Measurements from ENCODE around the gene IGSF21.
A peak's percentile ranks its signal among the peaks of the same experiment; 100 is the strongest.
"Not testable (repeated sequence)": the region's sequence is repeated elsewhere in the genome, so short reads cannot be mapped to it uniquely, and the experiment has no call there.

IGSF21 gene

GRCh38 chr1:18414321-18414720 lies 306.7 kb downstream of the IGSF21 start:
- H2BK12ac ChIP-seq (ENCODE audit: low read length): peak overlapping the region; percentile 59
- no CpG with 5 or more reads among the region's 5 CpGs for WGBS (ENCODE audit: extremely low coverage, insufficient coverage, insufficient read length)
- H2BK120ac ChIP-seq (ENCODE audit: insufficient read depth, low read length, poor library complexity): peak overlapping the region; percentile 47
- H3K4ac ChIP-seq (ENCODE audit: low read depth, low read length): no peak overlapping the region
- H3K4me3 ChIP-seq (ENCODE audit: low read depth, low read length): no peak overlapping the region
- no peaks in the 10 kb centered on the region for H3K79me2 ChIP-seq (ENCODE audit: control insufficient read depth, insufficient read depth, low read length, poor library complexity)
- peaks cover 22% of the 10 kb centered on the region for H3K9me3 ChIP-seq (ENCODE audit: insufficient read depth, low read depth, low read length)
- no peak overlapping the region for H3K4me2 ChIP-seq (ENCODE audit: low read length)
- H3K27me3 ChIP-seq (ENCODE audit: insufficient read depth, low read length): no peaks in the 10 kb centered on the region
- peak overlapping the region; percentile 32 for H2AK5ac ChIP-seq (ENCODE audit: low read length)
- no peak overlapping the region for H3K23ac ChIP-seq (ENCODE audit: low read length)
- no peak overlapping the region for H2AFZ ChIP-seq (ENCODE audit: insufficient read depth, low read length, poor library complexity)
- H4K91ac ChIP-seq (ENCODE audit: low read depth, low read length): peak overlapping the region; percentile 38
- peaks cover 8% of the 10 kb centered on the region for H3K79me1 ChIP-seq (ENCODE audit: low read length)
- peak overlapping the region; percentile 40 for H4K8ac ChIP-seq (ENCODE audit: low read depth, low read length)
- H3K9ac ChIP-seq (ENCODE audit: low read length): no peak overlapping the region
- H3K36me3 ChIP-seq (ENCODE audit: control insufficient read depth in 1 of 2, insufficient read depth in 2 of 2, low read length in 2 of 2): peaks cover 4 to 7% of the 10 kb centered on the region in 2 experiments
- no peak overlapping the region for H3K18ac ChIP-seq (ENCODE audit: low read length)
- peaks cover 17 to 19% of the 10 kb centered on the region in 2 experiments for H3K4me1 ChIP-seq (ENCODE audit: control insufficient read depth in 1 of 2, insufficient read depth in 2 of 2, low read length in 2 of 2)
- H3K27ac ChIP-seq (ENCODE audit: low read depth, low read length): peak overlapping the region; percentile 28
- peak in 1 of 2 donors; percentile 56 for DNase-seq
- H2BK5ac ChIP-seq (ENCODE audit: low read depth, low read length, poor library complexity): peak overlapping the region; percentile 62
- H3K14ac ChIP-seq (ENCODE audit: low read length): peak overlapping the region; percentile 33
- no peak overlapping the region for H4K12ac ChIP-seq (ENCODE audit: low read depth, low read length)

GRCh38 chr1:18414872-18415447 lies 307.4 kb downstream of the IGSF21 start:
- DNase-seq: no peak
- peaks cover 14% of the 10 kb centered on the region for H3K79me1 ChIP-seq (ENCODE audit: low read length)

GRCh38 chr1:18415448-18416027 lies 307.9 kb downstream of the IGSF21 start:
- peaks cover 14% of the 10 kb centered on the region for H3K79me1 ChIP-seq (ENCODE audit: low read length)
- no peak overlapping the region for H4K12ac ChIP-seq (ENCODE audit: low read depth, low read length)
- no peaks in the 10 kb centered on the region for H3K79me2 ChIP-seq (ENCODE audit: control insufficient read depth, insufficient read depth, low read length, poor library complexity)
- H2BK5ac ChIP-seq (ENCODE audit: low read depth, low read length, poor library complexity): no peak overlapping the region
- peaks cover 4 to 7% of the 10 kb centered on the region in 2 experiments for H3K36me3 ChIP-seq (ENCODE audit: control insufficient read depth in 1 of 2, insufficient read depth in 2 of 2, low read length in 2 of 2)
- no peak overlapping the region for H3K14ac ChIP-seq (ENCODE audit: low read length)
- H2BK120ac ChIP-seq (ENCODE audit: insufficient read depth, low read length, poor library complexity): no peak overlapping the region
- no peaks in the 10 kb centered on the region for H3K27me3 ChIP-seq (ENCODE audit: insufficient read depth, low read length)
- peak in 1 of 2 donors; percentile 64 for DNase-seq
- H3K9ac ChIP-seq (ENCODE audit: low read length): no peak overlapping the region
- peaks cover 21% of the 10 kb centered on the region for H3K9me3 ChIP-seq (ENCODE audit: insufficient read depth, low read depth, low read length)
- no CpG with 5 or more reads among the region's 2 CpGs for WGBS (ENCODE audit: extremely low coverage, insufficient coverage, insufficient read length)
- peak overlapping the region; percentile 38 for H4K91ac ChIP-seq (ENCODE audit: low read depth, low read length)
- H2BK12ac ChIP-seq (ENCODE audit: low read length): peak overlapping the region; percentile 37
- H3K4me2 ChIP-seq (ENCODE audit: low read length): no peak overlapping the region
- H4K8ac ChIP-seq (ENCODE audit: low read depth, low read length): no peak overlapping the region
- H3K27ac ChIP-seq (ENCODE audit: low read depth, low read length): no peak overlapping the region
- H2AFZ ChIP-seq (ENCODE audit: insufficient read depth, low read length, poor library complexity): no peak overlapping the region
- no peak overlapping the region for H3K4ac ChIP-seq (ENCODE audit: low read depth, low read length)
- H3K23ac ChIP-seq (ENCODE audit: low read length): no peak overlapping the region
- no peak overlapping the region for H2AK5ac ChIP-seq (ENCODE audit: low read length)
- H3K18ac ChIP-seq (ENCODE audit: low read length): no peak overlapping the region
- peaks cover 24 to 25% of the 10 kb centered on the region in 2 experiments for H3K4me1 ChIP-seq (ENCODE audit: control insufficient read depth in 1 of 2, insufficient read depth in 2 of 2, low read length in 2 of 2)
- no peak overlapping the region for H3K4me3 ChIP-seq (ENCODE audit: low read depth, low read length)

More at GRCh38 chr1:18414872-18415447, 307.4 kb downstream of the IGSF21 start:
- peak overlapping the region; percentile 41 for H3K18ac ChIP-seq (ENCODE audit: low read length)
- peak overlapping the region; percentile 32 for H2AK5ac ChIP-seq (ENCODE audit: low read length)
- H3K14ac ChIP-seq (ENCODE audit: low read length): peak overlapping the region; percentile 33
- no peaks in the 10 kb centered on the region for H3K27me3 ChIP-seq (ENCODE audit: insufficient read depth, low read length)
- H3K4ac ChIP-seq (ENCODE audit: low read depth, low read length): peak overlapping the region; percentile 29
- H3K4me3 ChIP-seq (ENCODE audit: low read depth, low read length): no peak overlapping the region
- peak overlapping the region; percentile 59 for H2BK12ac ChIP-seq (ENCODE audit: low read length)
- peak overlapping the region; percentile 62 for H2BK5ac ChIP-seq (ENCODE audit: low read depth, low read length, poor library complexity)
- H2BK120ac ChIP-seq (ENCODE audit: insufficient read depth, low read length, poor library complexity): peak overlapping the region; percentile 52
- no peak overlapping the region for H3K27ac ChIP-seq (ENCODE audit: low read depth, low read length)
- no peak overlapping the region for H3K9ac ChIP-seq (ENCODE audit: low read length)
- no peak overlapping the region for H4K12ac ChIP-seq (ENCODE audit: low read depth, low read length)
- no CpG with 5 or more reads among the region's 2 CpGs for WGBS (ENCODE audit: extremely low coverage, insufficient coverage, insufficient read length)
- no peaks in the 10 kb centered on the region for H3K79me2 ChIP-seq (ENCODE audit: control insufficient read depth, insufficient read depth, low read length, poor library complexity)
- H3K23ac ChIP-seq (ENCODE audit: low read length): no peak overlapping the region
- H3K9me3 ChIP-seq (ENCODE audit: insufficient read depth, low read depth, low read length): peaks cover 22% of the 10 kb centered on the region
- peak overlapping the region; percentile 38 for H4K91ac ChIP-seq (ENCODE audit: low read depth, low read length)
- peak overlapping the region; percentile 40 for H4K8ac ChIP-seq (ENCODE audit: low read depth, low read length)
- H3K4me2 ChIP-seq (ENCODE audit: low read length): no peak overlapping the region
- H3K4me1 ChIP-seq (ENCODE audit: control insufficient read depth in 1 of 2, insufficient read depth in 2 of 2, low read length in 2 of 2): peaks cover 23 to 25% of the 10 kb centered on the region in 2 experiments
- peaks cover 4 to 7% of the 10 kb centered on the region in 2 experiments for H3K36me3 ChIP-seq (ENCODE audit: control insufficient read depth in 1 of 2, insufficient read depth in 2 of 2, low read length in 2 of 2)
- no peak overlapping the region for H2AFZ ChIP-seq (ENCODE audit: insufficient read depth, low read length, poor library complexity)

- H3K27ac ChIP-seq (ENCODE audit: low read depth, low read length); H3K18ac ChIP-seq (ENCODE audit: low read length); H2BK120ac ChIP-seq (ENCODE audit: insufficient read depth, low read length, poor library complexity); H3K14ac ChIP-seq (ENCODE audit: low read length); H3K79me2 ChIP-seq (ENCODE audit: control insufficient read depth, insufficient read depth, low read length, poor library complexity); H2BK5ac ChIP-seq (ENCODE audit: low read depth, low read length, poor library complexity); H3K9ac ChIP-seq (ENCODE audit: low read length); H4K8ac ChIP-seq (ENCODE audit: low read depth, low read length); H2AFZ ChIP-seq (ENCODE audit: insufficient read depth, low read length, poor library complexity); H3K4ac ChIP-seq (ENCODE audit: low read depth, low read length); H2AK5ac ChIP-seq (ENCODE audit: low read length); H3K36me3 ChIP-seq (ENCODE audit: control insufficient read depth in 1 of 2, insufficient read depth in 2 of 2, low read length in 2 of 2); H3K23ac ChIP-seq (ENCODE audit: low read length); H2BK12ac ChIP-seq (ENCODE audit: low read length); H3K4me3 ChIP-seq (ENCODE audit: low read depth, low read length); H3K27me3 ChIP-seq (ENCODE audit: insufficient read depth, low read length); H4K12ac ChIP-seq (ENCODE audit: low read depth, low read length); H3K4me2 ChIP-seq (ENCODE audit: low read length); H4K91ac ChIP-seq (ENCODE audit: low read depth, low read length): not testable (repeated sequence)
- DNase-seq: peak; percentile 74 to 87
- Histone ChIP-seq H3K9me3 (ENCODE audit: insufficient read depth, low read depth, low read length) (peaks cover 18% of the 10 kb centered on the region), H3K4me1 (ENCODE audit: control insufficient read depth in 1 of 2, insufficient read depth in 2 of 2, low read length in 2 of 2) (peaks cover 26 to 28% of the 10 kb centered on the region in 2 experiments), H3K79me1 (ENCODE audit: low read length) (peaks cover 19% of the 10 kb centered on the region)
- no CpG with 5 or more reads among the region's 5 CpGs for WGBS (ENCODE audit: extremely low coverage, insufficient coverage, insufficient read length)
These were observed 308.5 kb downstream of the IGSF21 start for GRCh38 chr1:18416126-18416525.

All from trophoblast cell (in vitro differentiated cells and primary cell).